Retina (tissue), 1 donor: ENCODE measurements around the gene NCOA7.
"Not testable (repeated sequence)": the region's sequence is repeated elsewhere in the genome, so short reads cannot be mapped to it uniquely, and the experiment has no call there.

Experiments
- DNase-seq: peaks from one replicate; pipeline ENCODE4 v3.0.0-alpha.2; 2016

The NCOA7 gene

DNA sequence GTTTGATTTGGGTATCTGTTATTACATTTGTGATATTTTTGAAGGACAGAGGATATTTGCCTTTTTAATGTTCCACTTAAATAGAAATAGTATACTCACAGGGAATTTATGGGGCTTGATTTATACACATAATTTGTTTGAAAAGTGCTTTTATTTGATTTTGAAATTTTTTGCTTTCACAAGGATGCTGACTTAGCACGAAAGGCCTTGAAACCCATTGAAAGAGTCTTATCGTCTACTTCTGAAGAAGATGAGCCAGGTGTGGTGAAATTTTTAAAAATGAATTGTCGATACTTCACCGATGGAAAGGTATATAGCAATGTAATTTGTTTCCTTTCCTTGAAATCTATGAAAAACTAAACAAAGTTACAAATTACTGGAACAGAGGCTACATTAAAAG, 91.5 kb downstream of the NCOA7 start:
- DNase-seq: no peak

DNA sequence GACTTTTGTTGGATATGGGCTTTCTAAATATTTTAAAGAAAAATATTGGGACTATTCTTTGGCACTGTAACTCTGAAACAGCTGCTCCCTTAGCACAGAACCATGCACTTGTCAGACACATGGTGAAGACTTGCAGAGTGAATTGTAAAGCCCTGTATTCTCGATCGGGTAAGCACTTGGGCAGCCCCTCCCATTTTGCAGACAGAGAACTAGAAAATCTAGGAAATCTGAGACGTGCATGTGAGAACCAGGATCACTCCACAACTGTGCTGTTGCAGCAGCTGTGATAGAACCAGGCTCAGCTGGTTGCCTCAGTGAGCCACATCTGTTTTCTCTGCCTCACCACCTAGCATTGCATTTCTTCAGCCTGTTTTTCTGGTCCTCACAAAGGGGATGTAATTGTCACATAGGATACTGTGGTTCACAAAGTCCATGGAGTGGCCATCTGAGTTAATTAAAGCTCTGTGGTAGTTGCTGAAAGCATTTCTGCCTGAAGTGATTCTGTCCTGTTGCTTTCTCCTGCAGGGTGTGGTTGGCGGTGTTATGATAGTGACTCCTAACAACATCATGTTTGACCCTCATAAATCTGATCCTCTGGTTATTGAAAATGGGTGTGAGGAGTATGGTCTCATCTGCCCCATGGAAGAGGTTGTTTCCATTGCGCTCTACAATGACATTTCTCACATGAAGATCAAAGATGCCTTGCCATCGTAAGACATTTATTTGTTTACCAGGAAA, 94.0 kb downstream of the NCOA7 start:
- DNase-seq: no peak

GRCh38 chr6:125886021-125886420, 95.3 kb downstream of the NCOA7 start:
- no peak for DNase-seq

DNA sequence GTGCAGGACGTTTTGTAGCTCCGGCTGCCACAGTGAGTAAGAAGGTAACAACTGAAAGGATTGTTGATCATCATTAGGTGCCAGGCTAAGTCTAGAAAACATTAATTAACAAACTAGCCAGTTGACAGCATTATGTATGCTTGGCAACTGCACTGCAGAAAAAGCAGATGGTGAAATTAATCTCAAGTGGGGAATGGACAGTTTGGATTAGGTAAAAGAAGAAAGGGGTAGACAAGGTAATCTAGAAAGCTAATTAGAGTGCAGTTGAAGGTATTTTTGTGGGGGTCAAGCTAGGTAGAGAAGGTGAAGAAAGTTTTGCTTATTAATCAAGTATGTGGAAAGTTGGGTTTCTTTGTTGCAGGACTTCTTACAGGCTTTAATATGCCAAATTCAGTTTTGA, 96.2 kb downstream of the NCOA7 start:
- no peak for DNase-seq

GRCh38 chr6:125887372-125887771, 96.6 kb downstream of the NCOA7 start:
- DNase-seq: no peak

GRCh38 chr6:125888989-125889656, 98.4 kb downstream of the NCOA7 start:
- DNase-seq: no peak

DNA sequence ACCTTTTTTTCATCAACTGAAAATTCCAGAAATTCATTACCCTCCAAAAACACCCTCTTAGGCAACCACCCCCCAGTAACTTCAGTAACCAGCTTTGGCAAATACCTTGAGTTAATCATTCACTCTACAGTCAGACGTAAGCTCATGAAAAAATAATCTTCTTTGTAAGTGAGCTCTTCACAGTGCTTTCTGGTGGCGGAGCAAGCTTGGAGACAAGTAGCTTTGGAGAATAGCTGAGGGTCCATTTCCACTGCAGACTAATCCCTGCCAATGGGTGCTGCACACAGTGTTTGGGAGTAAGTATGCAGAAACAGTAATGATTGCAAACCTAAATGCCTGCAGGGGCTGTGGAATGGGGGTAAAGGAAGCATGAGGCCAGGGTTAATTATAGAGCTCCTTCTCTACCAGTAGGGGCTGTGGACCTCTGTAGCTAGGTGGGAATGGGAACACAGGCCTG, 109.0 kb downstream of the NCOA7 start:
- DNase-seq: no peak

DNA sequence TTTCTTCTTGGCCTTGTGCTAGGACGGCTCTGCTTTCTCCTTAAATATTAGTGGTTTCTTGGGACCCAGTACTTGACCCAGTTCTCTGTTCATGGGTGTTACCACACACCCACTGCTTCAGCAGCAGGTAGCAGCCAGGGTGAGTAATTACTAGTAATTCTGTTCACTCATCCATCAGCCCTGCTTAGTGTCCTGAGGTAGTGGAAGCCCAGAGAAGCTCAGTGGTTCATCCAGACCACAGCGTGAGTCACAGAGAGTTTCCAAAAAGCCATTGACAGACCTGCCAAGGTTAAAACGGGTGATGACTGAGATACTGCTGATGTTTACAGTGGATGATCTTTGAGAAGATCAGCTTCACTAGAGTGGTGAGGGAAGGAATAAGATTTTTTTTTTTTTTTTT, 114.1 kb downstream of the NCOA7 start:
- DNase-seq: no peak

- no peak for DNase-seq
These were observed 115.6 kb downstream of the NCOA7 start for GRCh38 chr6:125906158-125906998.

- DNase-seq: no peak
These were observed 119.8 kb downstream of the NCOA7 start for GRCh38 chr6:125910527-125910926.

- DNase-seq: not testable (repeated sequence)
These were observed 120.3 kb downstream of the NCOA7 start for GRCh38 chr6:125911051-125911451.

- not testable (repeated sequence) for DNase-seq
These were observed 121.7 kb downstream of the NCOA7 start for GRCh38 chr6:125912430-125912829.

- no peak for DNase-seq
These were observed 122.4 kb downstream of the NCOA7 start for GRCh38 chr6:125913145-125913544.

GRCh38 chr6:125913864-125914351, 123.1 kb downstream of the NCOA7 start:
- no peak for DNase-seq

DNA sequence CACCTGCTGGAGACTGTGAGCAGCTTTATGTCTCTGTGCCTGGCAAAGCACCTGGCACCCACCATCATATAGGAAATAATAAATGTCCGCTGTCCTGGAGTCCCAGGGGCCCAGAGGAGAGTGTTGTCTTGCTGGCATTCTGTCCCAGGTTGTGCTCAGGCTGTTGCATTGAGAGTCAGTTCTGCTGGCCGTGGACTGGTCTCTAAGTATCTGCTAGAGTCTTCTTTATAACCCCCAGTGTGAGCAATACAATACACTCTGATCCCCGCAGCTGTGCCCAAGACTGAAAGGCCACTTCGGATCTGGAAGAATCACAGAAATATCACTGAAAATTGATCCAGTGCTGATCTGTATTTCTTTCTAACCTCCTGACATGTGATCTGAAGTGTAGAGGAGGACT, 127.5 kb downstream of the NCOA7 start:
- DNase-seq: no peak

DNA sequence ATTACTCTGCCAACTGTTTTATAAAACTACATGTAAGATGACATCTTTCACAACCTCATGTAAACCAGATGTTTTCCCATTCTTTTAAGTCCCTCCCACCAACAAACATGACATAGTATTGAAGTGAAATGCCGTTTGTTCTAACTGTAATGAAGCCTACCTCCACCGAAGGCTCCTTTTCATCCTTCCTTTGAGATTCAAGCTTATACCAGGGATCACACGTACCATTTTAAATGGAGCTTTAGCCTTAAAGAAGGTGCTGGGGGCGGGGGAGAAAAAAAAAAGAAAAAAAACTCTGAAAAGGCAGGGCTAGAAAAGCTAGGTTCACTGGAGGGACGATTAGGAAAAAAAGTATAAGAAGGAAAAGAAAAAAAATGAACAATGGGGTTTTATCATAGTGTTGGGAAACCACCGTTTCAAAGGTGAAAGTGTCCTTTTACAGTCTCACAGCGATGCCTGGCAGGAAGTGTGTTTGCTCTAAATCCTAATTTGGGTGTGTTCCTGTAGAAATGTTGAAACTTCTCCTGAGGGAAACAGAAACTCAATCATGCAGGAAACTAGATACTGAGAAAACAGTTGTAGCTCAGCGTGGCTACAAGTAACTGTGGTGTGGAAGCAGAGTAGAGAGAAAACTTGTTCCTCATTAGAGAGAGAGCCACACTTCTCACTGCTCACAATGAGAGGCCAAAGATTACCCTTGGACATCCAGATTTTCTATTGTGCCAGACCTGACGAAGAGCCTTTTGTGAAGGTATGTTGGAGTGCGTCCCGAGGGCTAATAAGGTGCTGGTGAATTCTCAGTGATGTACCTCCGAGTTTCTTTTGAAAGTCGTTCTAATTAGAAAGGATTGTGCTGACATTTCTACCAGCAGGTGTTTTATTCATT, 128.2 kb downstream of the NCOA7 start:
- DNase-seq: peak; percentile 10

- no peak for DNase-seq
These were observed 128.9 kb downstream of the NCOA7 start for GRCh38 chr6:125919618-125920017.

DNA sequence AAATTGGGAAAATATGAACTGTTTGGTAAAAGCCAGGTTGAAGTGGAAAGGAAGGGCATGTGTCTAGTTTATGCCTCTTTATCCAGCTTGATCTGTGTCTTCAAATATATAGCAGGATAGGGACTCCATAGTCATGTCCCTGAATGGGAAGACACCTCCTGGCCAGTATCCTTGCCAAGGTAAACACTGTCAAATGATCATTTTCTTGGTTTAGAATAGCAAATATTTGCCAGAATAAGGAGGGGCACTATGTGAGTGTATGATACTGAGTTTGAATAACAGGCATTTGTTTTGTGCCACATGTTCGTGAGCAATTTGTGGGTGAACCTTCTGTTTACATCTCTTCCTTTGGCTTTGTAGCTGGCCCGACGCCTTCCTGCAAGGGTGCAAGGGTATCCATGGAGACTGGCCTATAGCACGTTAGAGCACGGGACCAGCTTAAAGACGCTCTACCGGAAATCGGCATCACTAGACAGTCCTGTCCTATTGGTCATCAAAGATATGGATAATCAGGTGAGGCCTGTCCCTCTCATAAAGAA, 131.6 kb downstream of the NCOA7 start:
- no peak for DNase-seq

DNA sequence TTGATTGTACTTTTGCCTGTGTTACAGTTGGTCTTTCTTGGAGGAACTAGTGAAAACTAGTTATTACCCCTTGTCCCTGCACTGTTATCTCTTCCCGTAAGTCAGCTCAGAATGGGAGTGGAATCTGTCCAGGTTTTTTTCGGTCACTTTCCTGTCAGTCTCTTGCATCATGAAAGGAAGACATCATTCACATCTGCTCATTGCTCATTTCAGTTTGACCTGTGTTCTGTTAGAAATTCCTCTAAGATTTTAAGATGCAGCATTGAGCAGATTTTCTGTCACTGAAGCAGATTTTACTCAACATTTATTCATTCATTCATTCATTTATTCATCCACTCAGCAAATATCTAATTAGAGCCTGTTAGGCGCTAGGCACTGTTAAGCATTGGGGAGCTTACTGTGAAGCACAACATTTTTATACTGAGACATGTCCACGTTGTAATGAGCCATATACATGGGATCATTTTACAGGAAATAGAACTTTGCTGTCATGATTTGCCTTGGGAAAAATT, 132.7 kb downstream of the NCOA7 start:
- no peak for DNase-seq

DNA sequence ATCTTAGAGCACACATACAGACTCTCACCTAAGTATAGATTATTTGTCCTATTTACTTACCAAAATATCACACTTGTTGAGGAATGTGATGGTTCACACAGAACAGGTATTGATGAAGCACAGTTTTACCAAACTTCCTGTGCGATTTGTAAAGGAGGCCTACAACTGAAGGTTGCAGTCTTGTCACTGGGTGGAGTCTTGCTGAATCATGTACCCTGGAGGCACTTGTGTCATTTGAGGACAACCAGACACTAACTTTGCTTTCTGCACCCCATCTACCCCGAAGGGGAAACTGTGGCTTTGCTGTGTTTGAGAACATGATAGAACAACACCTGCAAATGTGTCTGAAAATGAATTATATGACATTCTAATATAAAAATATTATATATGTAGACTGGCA, 133.4 kb downstream of the NCOA7 start:
- no peak for DNase-seq

DNA sequence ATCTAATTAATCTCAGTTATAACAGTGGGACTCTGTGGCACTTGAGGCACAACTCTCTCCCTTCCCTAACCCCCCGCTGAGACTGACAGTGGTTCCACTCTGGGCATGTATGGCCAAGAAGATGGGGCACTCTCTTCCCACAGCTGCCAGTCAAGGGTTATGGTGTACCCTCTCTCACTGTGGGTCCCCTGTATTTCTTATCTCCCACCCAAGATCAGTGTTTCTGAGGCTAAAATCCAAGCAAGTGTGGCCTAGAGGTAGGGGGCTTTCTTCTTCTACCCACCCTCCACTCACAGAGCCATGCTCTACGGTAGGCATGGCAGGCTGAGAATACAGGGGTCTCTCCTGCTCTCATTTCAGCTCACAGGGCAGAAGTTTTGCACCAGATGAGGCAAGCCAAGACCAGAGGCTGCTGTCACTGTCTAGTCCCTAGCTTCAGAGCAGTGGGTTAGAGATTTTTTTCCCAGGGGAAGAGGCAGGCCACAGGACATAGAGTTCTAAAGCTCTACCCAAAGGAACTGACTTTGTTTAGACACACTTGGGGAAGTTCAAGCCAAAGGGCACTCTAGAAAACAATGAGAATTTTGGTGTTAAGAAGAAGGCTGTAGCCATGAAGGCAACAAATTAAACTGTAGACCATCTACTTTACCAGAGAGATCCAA, 134.1 kb downstream of the NCOA7 start:
- no peak for DNase-seq
